ENCODE data around the gene PCAT6. TPM values are rescaled to one million over a fixed set of nuclear protein-coding genes. Genes with fewer than 3 reads are reported as not detected.

Gene PCAT6
- total and polyA plus RNA-seq, 2 donors (not counting 3 experiments of a cell fraction or from before 2014, with no cell fraction given) = 1.7 to 2.4 TPM

DNA sequence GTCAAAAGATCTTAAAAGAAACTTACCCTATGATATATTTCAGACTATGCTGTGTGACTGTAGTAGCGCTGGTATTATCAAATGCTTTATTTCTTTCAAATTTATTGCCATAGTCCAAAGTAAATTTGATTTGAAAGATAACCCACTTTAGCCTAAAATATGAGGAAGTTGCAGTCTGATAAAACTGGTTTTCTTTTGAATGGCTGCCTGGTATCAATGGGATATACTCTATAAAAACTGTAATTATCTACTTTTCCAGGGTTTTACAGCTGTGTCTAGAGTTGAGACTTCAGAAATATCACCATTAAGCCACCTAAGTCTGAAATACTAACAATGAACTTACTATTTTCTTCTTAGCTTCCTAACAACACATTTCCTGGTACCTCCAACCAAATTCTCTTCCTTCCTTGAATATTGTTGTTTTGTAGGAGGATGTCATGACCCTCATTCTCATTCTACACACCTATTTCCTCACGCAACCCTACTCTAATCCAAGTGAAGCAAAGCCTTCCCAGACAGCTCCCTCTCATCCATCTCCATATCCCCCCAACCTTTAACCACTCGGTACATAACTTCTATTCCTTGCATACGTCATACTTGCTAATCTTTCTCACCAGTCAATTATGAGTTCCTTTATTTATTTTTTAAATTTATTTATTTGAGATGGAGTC lies 19.5 kb upstream of the PCAT6 start:
- Histone ChIP-seq H2AFZ (ENCODE audit: low read depth, low read length) (no peak overlapping the region), H3K27ac (ENCODE audit: insufficient read depth, low read depth, low read length) (no peak overlapping the region), H3K79me2 (ENCODE audit: control insufficient read depth, insufficient read depth, low read length) (peaks cover 43% of the 10 kb centered on the region), H3K4me3 (replicated peaks in 1 of 3; ENCODE audit: insufficient read depth in 1 of 3, low read depth in 1 of 3, low read length in 3 of 3) (no peak overlapping the region), H3K9me3 (replicated peaks; ENCODE audit: control insufficient read depth, insufficient read depth, low read length) (no peaks in the 10 kb centered on the region), H3K27me3 (ENCODE audit: control insufficient read depth in 2 of 2, insufficient read depth in 2 of 2, low read length in 2 of 2) (no peaks in the 10 kb centered on the region), H3K9me1 (replicated peaks; ENCODE audit: control insufficient read depth, extremely low read depth, insufficient read depth, low read length) (no peaks in the 10 kb centered on the region), H3K9ac (replicated peaks; ENCODE audit: extremely low read depth, insufficient read depth, low read length) (no peak overlapping the region), H3K36me3 (ENCODE audit: control insufficient read depth in 2 of 2, extremely low read depth in 1 of 2, insufficient read depth in 2 of 2, low read length in 2 of 2) (no peaks in the 10 kb centered on the region), H3K4me1 (ENCODE audit: control insufficient read depth, extremely low read depth, insufficient read depth, low read length) (peaks cover 7% of the 10 kb centered on the region), H4K20me1 (replicated peaks; ENCODE audit: control insufficient read depth, extremely low read depth, insufficient read depth, low read length) (peaks cover 11% of the 10 kb centered on the region), H3K4me2 (ENCODE audit: insufficient read depth, low read length) (peak overlapping the region; percentile 42)
- intact Hi-C loops (cut with micrococcal nuclease) = no loop called here
- BruUV-seq (replicated peaks) = no TSS peak
- CTCF ChIA-PET = interaction anchor here (1.0 to 1.7 kb wide), 4 partner anchors 10 to 72 kb away, joined by 3 to 12 read pairs (median 4); partner anchors contain the start of gene PCAT6
- no peak for FAIRE-seq
- dilution Hi-C loops (cut with MboI; ENCODE audit: extremely low pct_ligation_motif_present, low sequenced_read_pairs) = no loop called here
- DNase-seq (ENCODE audit: low read depth, low spot score) = peak; percentile 47
- TF ChIP-seq JUN (IDR thresholded peaks at IDR 0.05; ENCODE audit: borderline replicate concordance, insufficient read depth, insufficient read length, low read depth) (no peak), POLR2AphosphoS5 (IDR thresholded peaks at IDR 0.05; ENCODE audit: insufficient read depth, low read depth, low read length) (no peak), EZH2 (IDR thresholded peaks at IDR 0.05; ENCODE audit: borderline replicate concordance, low read depth, low read length, severe bottlenecking) (no peak), GATA2 (IDR thresholded peaks at IDR 0.05; ENCODE audit: insufficient read depth, insufficient read length, low read depth, low read length) (no peak), MYC (IDR thresholded peaks at IDR 0.05; ENCODE audit: low read depth, low read length) (no peak)
- TF ChIP-seq, protein P1, sequence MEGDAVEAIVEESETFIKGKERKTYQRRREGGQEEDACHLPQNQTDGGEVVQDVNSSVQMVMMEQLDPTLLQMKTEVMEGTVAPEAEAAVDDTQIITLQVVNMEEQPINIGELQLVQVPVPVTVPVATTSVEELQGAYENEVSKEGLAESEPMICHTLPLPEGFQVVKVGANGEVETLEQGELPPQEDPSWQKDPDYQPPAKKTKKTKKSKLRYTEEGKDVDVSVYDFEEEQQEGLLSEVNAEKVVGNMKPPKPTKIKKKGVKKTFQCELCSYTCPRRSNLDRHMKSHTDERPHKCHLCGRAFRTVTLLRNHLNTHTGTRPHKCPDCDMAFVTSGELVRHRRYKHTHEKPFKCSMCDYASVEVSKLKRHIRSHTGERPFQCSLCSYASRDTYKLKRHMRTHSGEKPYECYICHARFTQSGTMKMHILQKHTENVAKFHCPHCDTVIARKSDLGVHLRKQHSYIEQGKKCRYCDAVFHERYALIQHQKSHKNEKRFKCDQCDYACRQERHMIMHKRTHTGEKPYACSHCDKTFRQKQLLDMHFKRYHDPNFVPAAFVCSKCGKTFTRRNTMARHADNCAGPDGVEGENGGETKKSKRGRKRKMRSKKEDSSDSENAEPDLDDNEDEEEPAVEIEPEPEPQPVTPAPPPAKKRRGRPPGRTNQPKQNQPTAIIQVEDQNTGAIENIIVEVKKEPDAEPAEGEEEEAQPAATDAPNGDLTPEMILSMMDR (IDR thresholded peaks at IDR 0.05; ENCODE audit: extremely low read depth in 1 of 2, insufficient read depth in 1 of 2, low read depth in 1 of 2, low read length in 2 of 2) = no peak
- TF ChIP-seq, protein P2, sequence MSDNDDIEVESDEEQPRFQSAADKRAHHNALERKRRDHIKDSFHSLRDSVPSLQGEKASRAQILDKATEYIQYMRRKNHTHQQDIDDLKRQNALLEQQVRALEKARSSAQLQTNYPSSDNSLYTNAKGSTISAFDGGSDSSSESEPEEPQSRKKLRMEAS (IDR thresholded peaks at IDR 0.05; ENCODE audit: insufficient read depth, insufficient read length) = no peak
- POLR2A ChIA-PET = no interaction called here
